Measurements from ENCODE around the gene BNIP2.
"Not testable (repeated sequence)": the region's sequence is repeated elsewhere in the genome, so short reads cannot be mapped to it uniquely, and the experiment has no call there.

BNIP2 gene

GRCh38 chr15:59674361-59674877 lies 14.7 kb downstream of the BNIP2 start:
- no peak overlapping the region for H3K27ac ChIP-seq
- no peaks in the 10 kb centered on the region for H3K9me3 ChIP-seq
- peaks cover 78% of the 10 kb centered on the region for H4K20me1 ChIP-seq
- H3K4me1 ChIP-seq, result peaks cover 9% of the 10 kb centered on the region; the same call in 1 of the 2 replicates
- peaks cover 98% of the 10 kb centered on the region for H3K36me3 ChIP-seq
- no peaks in the 10 kb centered on the region for H3K27me3 ChIP-seq
- no peak overlapping the region for H3K4me2 ChIP-seq
- no peak for TF ChIP-seq Cebpa-rat (IDR thresholded peaks at IDR 0.05)
- no peak overlapping the region for H3K4me3 ChIP-seq
- no peak overlapping the region for H3K9ac ChIP-seq

GRCh38 chr15:59668556-59668955 lies 20.6 kb downstream of the BNIP2 start:
- Histone ChIP-seq H3K27me3 (no peaks in the 10 kb centered on the region), H3K27ac (no peak overlapping the region), H3K4me2 (no peak overlapping the region), H3K4me1 (no peaks in the 10 kb centered on the region), H3K4me3 (no peak overlapping the region), H4K20me1 (peaks cover 59% of the 10 kb centered on the region), H3K36me3 (peaks cover 93% of the 10 kb centered on the region), H3K9me3 (no peaks in the 10 kb centered on the region), H3K9ac (no peak overlapping the region)
- TF ChIP-seq Cebpa-rat (IDR thresholded peaks at IDR 0.05), result no peak

GRCh38 chr15:59662260-59662659 lies 26.9 kb downstream of the BNIP2 start:
- no peak overlapping the region for H3K27ac ChIP-seq
- no peak for TF ChIP-seq Cebpa-rat (IDR thresholded peaks at IDR 0.05)

GRCh38 chr15:59659366-59659765 lies 29.8 kb downstream of the BNIP2 start:
- peaks cover 69% of the 10 kb centered on the region for H3K36me3 ChIP-seq
- H4K20me1 ChIP-seq, result peaks cover 36% of the 10 kb centered on the region
- no peak for TF ChIP-seq Cebpa-rat (IDR thresholded peaks at IDR 0.05)

More at GRCh38 chr15:59662260-59662659, 26.9 kb downstream of the BNIP2 start:
- Histone ChIP-seq H4K20me1 (peaks cover 32% of the 10 kb centered on the region), H3K27me3 (no peaks in the 10 kb centered on the region), H3K4me1 (peaks cover 6% of the 10 kb centered on the region; the same call in 1 of the 2 replicates), H3K4me3 (no peak overlapping the region), H3K9ac (no peak overlapping the region), H3K36me3 (peaks cover 80% of the 10 kb centered on the region), H3K9me3 (no peaks in the 10 kb centered on the region), H3K4me2 (no peak overlapping the region)

GRCh38 chr15:59657635-59658125 lies 31.4 kb downstream of the BNIP2 start:
- Histone ChIP-seq H3K9me3 (peaks cover 7% of the 10 kb centered on the region; the same call in 1 of the 2 replicates), H3K4me1 (peaks cover 23% of the 10 kb centered on the region), H4K20me1 (peaks cover 45% of the 10 kb centered on the region), H3K9ac (peak overlapping the region; percentile 91; the same call in 1 of the 2 replicates), H3K4me3 (peak overlapping the region; percentile 87), H3K36me3 (peaks cover 70% of the 10 kb centered on the region), H3K27ac (no peak overlapping the region), H3K27me3 (no peaks in the 10 kb centered on the region), H3K4me2 (peak overlapping the region; percentile 65)
- TF ChIP-seq Cebpa-rat (IDR thresholded peaks at IDR 0.05), result no peak

More at GRCh38 chr15:59659366-59659765, 29.8 kb downstream of the BNIP2 start:
- Histone ChIP-seq H3K27ac (no peak overlapping the region), H3K4me3 (no peak overlapping the region), H3K27me3 (no peaks in the 10 kb centered on the region), H3K4me2 (no peak overlapping the region), H3K4me1 (peaks cover 23% of the 10 kb centered on the region), H3K9ac (no peak overlapping the region), H3K9me3 (no peaks in the 10 kb centered on the region)

- TF ChIP-seq Cebpa-rat (IDR thresholded peaks at IDR 0.05), result no peak
- Histone ChIP-seq H3K27me3 (no peaks in the 10 kb centered on the region), H4K20me1 (peaks cover 46% of the 10 kb centered on the region), H3K27ac (peak within 1 kb of the TSS; percentile 94), H3K4me2 (peak within 1 kb of the TSS; percentile 85), H3K4me1 (peaks cover 23% of the 10 kb centered on the region), H3K9me3 (peaks cover 10% of the 10 kb centered on the region; the same call in 1 of the 2 replicates), H3K9ac (peak within 1 kb of the TSS; percentile 91), H3K36me3 (peaks cover 70% of the 10 kb centered on the region), H3K4me3 (peak within 1 kb of the TSS; percentile 87)
Measured at GRCh38 chr15:59656897-59657634, 32.1 kb downstream of the BNIP2 start, which contains the start of gene GTF2A2. TSS of gene GTF2A2 (minus strand) at chr15:59657515. CDS start at chr15:59652277, 5,238 bp downstream.

- H3K4me3 ChIP-seq, result no peak overlapping the region
- no peak overlapping the region for H3K4me2 ChIP-seq
- no peak for TF ChIP-seq Cebpa-rat (IDR thresholded peaks at IDR 0.05)
- H3K9me3 ChIP-seq, result peaks cover 10% of the 10 kb centered on the region; the same call in 1 of the 2 replicates
- H3K36me3 ChIP-seq, result peaks cover 76% of the 10 kb centered on the region
- H4K20me1 ChIP-seq, result peaks cover 66% of the 10 kb centered on the region
- H3K27ac ChIP-seq, result no peak overlapping the region
- H3K27me3 ChIP-seq, result no peaks in the 10 kb centered on the region
- H3K9ac ChIP-seq, result no peak overlapping the region
- peaks cover 23% of the 10 kb centered on the region for H3K4me1 ChIP-seq
Measured at GRCh38 chr15:59654046-59654445, 35.1 kb downstream of the BNIP2 start.

- H3K9me3 ChIP-seq, result peaks cover 10% of the 10 kb centered on the region; the same call in 1 of the 2 replicates
- no peaks in the 10 kb centered on the region for H3K27me3 ChIP-seq
- TF ChIP-seq Cebpa-rat (IDR thresholded peaks at IDR 0.05), result no peak
- H3K36me3 ChIP-seq, result peaks cover 94% of the 10 kb centered on the region
- H3K9ac ChIP-seq, result no peak overlapping the region
- H3K4me2 ChIP-seq, result no peak overlapping the region
- H3K27ac ChIP-seq, result no peak overlapping the region
- H3K4me3 ChIP-seq, result no peak overlapping the region
- H3K4me1 ChIP-seq, result no peaks in the 10 kb centered on the region
- peaks cover 61% of the 10 kb centered on the region for H4K20me1 ChIP-seq
Measured at GRCh38 chr15:59649603-59650002, 39.5 kb downstream of the BNIP2 start.

GRCh38 chr15:59647085-59647484 lies 42.0 kb downstream of the BNIP2 start:
- Histone ChIP-seq H3K9me3 (no peaks in the 10 kb centered on the region; the same call in 1 of the 2 replicates), H4K20me1 (peaks cover 53% of the 10 kb centered on the region; the same call in 1 of the 2 replicates), H3K27me3 (no peaks in the 10 kb centered on the region), H3K4me2 (no peak overlapping the region), H3K27ac (no peak overlapping the region), H3K4me3 (no peak overlapping the region), H3K36me3 (peaks cover 91% of the 10 kb centered on the region), H3K4me1 (no peaks in the 10 kb centered on the region), H3K9ac (no peak overlapping the region)
- TF ChIP-seq Cebpa-rat (IDR thresholded peaks at IDR 0.05), result no peak

- H3K9ac ChIP-seq, result no peak overlapping the region
- peaks cover 54% of the 10 kb centered on the region; the same call in 1 of the 2 replicates for H4K20me1 ChIP-seq
- no peaks in the 10 kb centered on the region for H3K4me1 ChIP-seq
- H3K4me2 ChIP-seq, result no peak overlapping the region
- H3K36me3 ChIP-seq, result peaks cover 91% of the 10 kb centered on the region
- no peaks in the 10 kb centered on the region for H3K9me3 ChIP-seq
- TF ChIP-seq Cebpa-rat (IDR thresholded peaks at IDR 0.05), result no peak
- no peak overlapping the region for H3K4me3 ChIP-seq
- H3K27ac ChIP-seq, result no peak overlapping the region
- no peaks in the 10 kb centered on the region for H3K27me3 ChIP-seq
Measured at GRCh38 chr15:59646277-59646676, 42.8 kb downstream of the BNIP2 start.

GRCh38 chr15:59645812-59646211 lies 43.3 kb downstream of the BNIP2 start:
- H3K9ac ChIP-seq, H3K27me3 ChIP-seq: not testable (repeated sequence)
- H3K36me3 ChIP-seq, result peaks cover 91% of the 10 kb centered on the region

More at GRCh38 chr15:59645812-59646211, 43.3 kb downstream of the BNIP2 start:
- not testable (repeated sequence) for H3K4me3 ChIP-seq, H3K4me1 ChIP-seq, H3K27ac ChIP-seq, H3K4me2 ChIP-seq, H3K9me3 ChIP-seq
- H4K20me1 ChIP-seq, result peaks cover 50% of the 10 kb centered on the region; the same call in 1 of the 2 replicates
